KG1 (cell line): ENCODE results near the gene DHRS13.

Experiments used
- DNase-seq: peaks from one replicate; lab custom pipeline; 2025; lab: John Stamatoyannopoulos, UW

Gene DHRS13

DNA sequence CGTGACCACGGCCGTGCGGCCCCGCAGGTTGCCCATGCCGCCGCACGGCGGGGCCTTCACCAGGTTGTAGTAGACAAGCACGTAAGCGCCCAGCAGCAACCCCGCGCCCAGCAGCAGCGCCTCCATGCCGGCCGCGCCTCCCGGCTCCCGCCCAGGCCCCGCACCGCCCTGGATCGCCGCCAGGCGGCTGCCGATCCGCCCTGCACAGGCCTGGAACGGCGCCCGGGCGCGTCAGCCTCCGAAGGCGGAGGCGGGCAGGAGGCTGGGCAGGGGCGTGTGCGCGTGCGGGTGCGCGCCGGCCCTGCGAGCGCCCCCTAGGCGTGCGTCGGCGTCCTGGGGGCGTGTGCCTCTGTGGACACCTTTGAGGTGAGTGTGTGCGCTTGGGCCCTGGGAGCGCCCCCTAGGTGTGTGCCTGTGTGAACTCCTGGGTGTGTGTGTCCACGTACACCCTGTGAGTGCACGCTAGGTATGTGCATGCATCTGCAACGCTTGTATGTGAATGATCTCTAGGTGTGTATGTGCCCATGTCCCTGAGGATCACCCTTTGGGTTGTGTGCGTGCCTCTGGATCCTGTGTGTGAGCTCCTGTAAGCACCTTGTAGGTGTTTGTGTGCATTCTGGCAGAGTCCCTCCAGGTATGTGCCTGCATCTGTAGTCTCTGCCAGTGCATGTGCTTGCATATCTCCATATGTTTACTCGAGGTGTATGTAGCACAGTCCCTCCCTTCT is at the start of gene DHRS13:
Gene DHRS13, minus strand, starts transcription at position 261 of the 727 bp plus-strand sequence. Its CDS starts 135 bp downstream, at position 126.
- DNase-seq: peak; percentile 85

GRCh38 chr17:28951991-28952975 is 49.4 kb upstream of the DHRS13 start:
- peak; percentile 91 for DNase-seq

DNA sequence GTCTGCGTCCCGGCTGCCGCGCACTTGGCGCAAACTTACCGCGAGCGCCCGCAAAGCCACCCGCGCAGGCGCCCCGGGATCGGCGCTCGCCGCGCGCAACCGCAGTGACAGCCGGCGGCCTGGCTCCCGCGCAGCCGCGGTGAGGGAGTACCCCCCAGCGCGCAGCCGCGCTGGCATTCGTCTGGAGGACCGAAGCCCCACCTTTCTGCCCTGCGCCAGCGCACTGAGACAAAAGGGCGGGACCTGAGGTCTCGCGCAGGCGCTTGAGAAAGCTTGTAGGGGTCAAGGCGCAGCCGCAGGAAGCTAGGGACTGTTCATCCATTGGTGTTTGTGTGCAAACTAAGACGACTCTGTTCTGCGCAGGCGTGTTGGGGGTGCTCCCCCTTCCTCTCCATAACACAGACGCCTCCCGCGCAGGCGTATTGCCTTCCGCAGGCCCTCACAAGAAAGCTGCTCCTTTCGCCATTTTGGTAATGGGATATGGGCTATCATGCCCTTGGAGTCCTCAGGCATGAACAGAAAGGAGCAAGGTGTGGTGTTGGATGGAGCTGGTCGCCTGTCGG is 48.6 kb upstream of the DHRS13 start, which contains the start of gene PHF12:
Gene PHF12, minus strand, starts transcription at position 91 of the 563 bp plus-strand sequence. CDS start 558 bp downstream, outside the sequence.
- peak; percentile 99 for DNase-seq

DNA sequence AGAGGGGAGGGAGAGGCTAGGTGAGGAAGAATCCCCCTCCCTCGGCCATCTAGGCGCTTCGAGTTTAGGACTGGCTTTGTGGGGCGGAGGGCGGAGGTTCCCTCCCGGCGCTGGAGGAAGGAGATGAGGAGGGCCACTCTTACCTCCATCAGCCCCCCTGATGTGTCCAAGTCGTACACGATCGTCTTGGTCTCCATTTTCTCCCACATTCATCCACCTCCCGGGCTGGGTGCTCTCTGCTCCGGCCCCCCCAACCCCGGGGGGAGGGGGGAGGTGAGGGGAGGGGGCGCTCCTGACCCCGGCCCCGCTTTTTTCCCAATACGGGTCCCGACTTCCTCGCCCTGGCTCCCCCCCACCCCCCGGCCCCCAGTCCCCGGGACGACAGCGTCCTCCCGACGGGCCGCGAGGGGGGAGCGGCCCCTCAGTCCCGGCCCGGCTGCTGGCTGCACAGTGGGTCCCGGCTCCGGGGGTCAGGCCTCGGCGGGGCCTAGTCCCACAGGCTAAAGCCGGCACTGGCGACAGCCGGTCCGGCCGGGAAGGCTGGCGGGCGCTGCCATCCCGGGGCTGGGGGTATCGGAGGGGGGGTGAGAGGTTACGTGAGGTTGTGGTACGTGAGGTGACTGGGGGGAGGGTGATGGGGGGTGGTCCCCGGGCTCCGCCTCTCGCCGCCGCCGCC is 48.0 kb upstream of the DHRS13 start:
- DNase-seq: no peak

DNA sequence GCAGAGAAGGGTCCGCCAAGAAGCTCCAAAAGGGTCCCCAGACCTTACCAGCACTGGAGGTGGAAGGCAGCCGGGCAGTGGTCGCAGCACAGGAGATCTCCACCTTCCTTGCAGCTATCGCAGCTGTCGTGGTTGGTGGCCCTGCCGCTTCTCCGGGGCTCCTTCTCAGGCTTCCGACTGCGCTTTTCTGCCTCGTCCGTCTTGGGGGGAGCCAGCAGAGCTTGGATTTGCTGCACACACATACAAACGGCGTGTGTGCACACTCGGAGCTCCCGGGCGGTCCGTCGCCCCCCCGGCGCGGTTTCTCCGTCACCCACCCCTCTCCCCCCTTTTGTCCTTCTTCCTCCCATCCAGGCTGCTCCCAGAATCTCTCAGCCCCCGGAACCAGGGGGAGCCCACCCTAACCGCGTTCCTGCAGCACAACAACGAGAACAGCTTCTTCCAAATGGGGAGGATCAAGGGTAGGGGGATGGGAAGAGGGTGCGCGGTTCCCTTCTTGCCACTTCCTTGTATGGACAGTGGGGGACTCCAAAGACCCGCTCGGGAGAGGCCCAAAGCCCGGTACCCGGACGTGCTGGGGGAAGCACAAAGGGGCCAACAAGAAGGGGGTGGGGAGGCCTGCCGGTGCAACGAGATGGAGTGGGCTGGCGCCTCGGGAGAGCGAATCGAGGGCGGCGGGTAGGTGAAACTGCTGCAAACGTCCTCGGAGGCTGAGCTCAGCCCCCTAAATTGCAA is 47.3 kb upstream of the DHRS13 start:
- no peak for DNase-seq

- DNase-seq: peak; percentile 52
Measured at GRCh38 chr17:28949185-28950016, 46.5 kb upstream of the DHRS13 start.

DNA sequence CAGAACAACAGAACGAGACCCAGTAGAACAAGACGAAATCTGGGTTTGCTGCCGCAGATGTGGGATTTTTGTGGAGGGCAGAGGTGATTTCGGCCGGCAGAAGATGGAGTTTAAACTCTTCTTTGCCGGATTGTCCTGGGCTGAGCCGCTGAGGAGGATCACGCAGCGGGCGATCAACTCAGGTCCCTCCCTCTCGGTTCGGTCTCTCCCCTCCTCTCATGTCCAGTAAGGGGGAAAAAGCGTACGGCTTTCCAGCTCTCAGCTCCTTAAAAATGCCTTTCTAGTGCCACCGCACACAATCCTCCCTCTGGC is 46.0 kb upstream of the DHRS13 start:
- DNase-seq: no peak

DNA sequence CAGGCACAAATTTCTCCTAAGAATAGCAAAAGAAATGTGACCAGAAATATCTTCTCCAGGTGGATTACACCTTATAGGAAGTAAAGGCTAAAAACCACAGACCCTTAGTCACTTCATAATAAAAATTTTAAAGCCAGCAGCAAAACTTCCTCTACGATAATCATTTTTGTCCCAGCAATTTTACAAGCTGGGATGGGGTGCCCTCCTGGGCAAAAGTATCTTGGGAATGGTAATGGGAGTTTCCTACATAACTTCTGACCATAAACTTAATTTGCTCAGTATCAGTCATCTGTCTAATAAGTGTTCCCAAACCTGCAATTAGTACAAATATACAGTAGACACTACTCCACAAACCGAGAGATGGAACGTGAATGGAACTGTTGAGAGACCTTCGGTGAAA is 45.5 kb upstream of the DHRS13 start:
- no peak for DNase-seq

GRCh38 chr17:28947639-28948038 is 44.8 kb upstream of the DHRS13 start:
- DNase-seq: no peak

DNA sequence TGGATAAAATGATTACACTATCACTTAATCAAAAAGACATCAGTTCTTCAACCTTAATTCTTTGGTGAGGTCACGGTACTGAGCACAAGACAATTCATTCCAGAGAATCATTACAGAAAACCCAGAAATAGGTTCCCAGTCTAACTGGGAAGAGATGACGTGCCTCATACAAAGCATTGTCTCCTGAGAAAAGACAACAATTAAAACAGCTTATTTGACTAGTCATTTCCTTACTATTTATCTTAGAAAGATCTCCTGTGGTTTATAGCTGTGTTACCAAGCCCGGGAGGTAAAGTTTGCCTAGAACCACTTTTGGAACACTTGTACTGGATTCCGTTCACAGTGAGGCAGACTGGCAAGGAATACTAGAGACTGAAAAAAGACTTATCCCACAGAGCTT is 43.4 kb upstream of the DHRS13 start:
- DNase-seq: no peak

DNA sequence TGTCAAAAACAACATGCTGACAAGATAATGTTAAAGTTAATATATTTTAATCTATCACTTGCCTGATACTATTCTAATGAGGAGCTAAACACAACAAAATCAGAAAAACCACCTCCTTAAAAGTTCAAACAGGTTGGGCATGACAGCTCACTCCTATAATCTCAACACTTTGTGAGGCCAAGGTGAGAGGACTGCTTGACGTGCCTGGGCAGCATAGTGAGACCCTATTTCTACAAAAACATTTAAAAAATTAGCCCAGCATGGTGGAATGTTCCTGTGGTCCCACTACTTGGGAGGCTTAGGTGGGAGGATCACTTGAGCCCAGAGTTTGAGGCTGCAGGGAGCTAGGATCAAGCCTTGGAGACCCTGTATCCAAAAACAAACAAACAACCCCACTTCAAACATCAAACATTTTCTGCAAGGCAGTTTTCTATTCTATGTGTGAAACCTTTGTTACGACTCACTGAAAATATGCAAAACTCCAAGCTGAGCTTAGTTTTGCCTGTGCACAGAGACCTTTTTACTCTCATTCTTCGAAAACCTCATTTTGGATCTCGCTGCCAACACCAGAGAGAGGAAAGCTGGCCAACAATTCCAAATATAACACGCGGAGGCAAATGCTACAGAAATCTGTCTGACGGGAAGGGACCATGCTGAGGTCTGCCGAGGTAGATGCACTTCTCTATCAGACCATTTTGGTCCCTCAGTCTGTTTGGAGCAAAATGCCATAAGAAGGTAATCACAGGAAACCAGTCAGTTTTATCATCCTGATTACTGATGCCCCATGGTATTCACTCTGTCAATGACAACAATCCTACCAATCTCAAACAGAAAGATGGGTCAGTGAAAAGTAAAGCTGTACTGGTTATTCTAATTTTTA is 42.2 kb upstream of the DHRS13 start:
- no peak for DNase-seq

GRCh38 chr17:28944343-28944742 is 41.5 kb upstream of the DHRS13 start:
- no peak for DNase-seq

DNA sequence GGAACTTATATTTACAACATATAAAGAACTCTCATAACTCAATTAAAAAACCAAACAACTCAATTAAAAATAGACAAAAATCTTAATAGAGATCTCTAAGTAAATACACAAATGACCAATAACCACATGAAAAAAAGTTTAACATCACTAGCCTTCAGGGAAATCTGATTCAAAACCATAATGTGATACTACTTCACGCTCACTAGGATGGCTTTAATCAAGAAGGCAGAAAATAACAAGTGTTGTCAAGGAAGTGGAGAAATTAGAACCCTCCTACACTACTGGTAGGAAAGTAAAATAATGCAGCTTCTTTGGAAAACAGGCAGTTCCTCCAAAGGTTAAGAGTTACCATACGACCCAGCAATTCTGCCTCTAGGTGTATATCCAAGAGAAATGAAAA is 40.0 kb upstream of the DHRS13 start:
- DNase-seq: no peak

DNA sequence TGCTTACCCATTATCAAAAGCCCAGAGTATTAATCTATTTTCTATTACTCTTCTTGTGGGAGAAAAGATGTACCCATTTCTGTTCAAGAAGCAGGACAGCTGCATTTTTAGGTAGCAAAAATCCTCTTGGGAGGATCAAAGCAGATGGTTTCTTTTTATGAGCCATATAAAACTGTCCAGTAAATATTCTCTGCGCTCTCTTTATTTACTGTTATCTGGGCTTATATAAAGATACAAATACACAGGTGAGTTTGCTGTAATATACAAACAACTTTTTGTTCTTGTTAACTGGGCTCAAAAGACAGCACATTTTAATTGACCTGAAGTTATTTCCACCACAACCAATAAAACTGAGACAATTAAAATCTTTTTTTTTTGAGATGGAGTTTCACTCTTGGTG is 38.4 kb upstream of the DHRS13 start:
- no peak for DNase-seq

DNA sequence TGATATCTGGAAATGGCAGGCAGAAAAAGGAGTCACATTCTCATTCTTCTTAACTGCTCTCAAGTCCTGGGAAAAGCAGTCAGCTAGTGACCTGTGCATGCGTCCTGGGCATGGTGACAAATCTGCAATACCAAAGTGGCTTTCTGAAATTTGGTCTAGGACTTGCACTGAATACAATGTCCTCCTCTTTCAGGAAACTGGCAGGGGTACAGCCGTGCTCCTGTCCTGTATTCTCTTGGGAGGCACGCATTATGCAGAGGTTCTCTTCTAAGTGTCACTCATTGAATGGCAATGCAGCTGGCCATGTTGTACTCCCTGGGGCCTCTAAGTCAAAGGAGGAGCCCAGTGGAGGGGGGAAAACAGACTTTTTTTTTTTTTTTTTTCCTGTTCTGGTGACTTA is 37.8 kb upstream of the DHRS13 start:
- DNase-seq: no peak

DNA sequence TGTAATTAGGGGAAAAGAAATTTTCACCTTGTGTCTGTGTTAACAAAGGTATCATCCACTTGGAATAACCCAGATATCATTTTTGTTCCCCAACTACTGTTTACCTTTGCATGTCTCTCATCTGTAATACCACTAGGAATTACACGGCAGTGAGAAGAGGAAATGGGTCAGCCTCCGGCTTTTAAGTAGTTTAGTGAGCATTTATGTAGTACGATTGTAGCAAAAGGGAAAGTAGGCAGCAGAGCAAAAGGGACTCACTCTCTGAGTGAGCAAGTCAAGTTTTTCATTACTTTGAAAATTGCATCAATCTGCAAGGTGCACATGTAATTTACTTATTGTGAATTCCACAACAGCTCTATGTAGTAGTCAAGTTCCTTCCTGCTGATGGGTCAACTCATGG is 37.3 kb upstream of the DHRS13 start:
- no peak for DNase-seq

- no peak for DNase-seq
Measured at GRCh38 chr17:28938552-28938951, 35.7 kb upstream of the DHRS13 start.

- DNase-seq: no peak
Measured at GRCh38 chr17:28937044-28937729, 34.3 kb upstream of the DHRS13 start.
